HG02610 (cell line): Measurements from ENCODE around the gene FAT1.

Source experiments
- ATAC-seq: cut with Tn5 transposase; IDR thresholded peaks from one replicate; pipeline ENCODE4 v1.9.1; 2021; ENCODE audit warnings: mild to moderate bottlenecking, moderate library complexity; ENCODE audit not compliant: unreplicated experiment

Gene FAT1

GRCh38 chr4:186755550-186756519 lies 32.2 kb upstream of the FAT1 start:
- ATAC-seq, result no peak

- ATAC-seq, result no peak
These were observed 31.3 kb upstream of the FAT1 start for GRCh38 chr4:186754976-186755375.

- no peak for ATAC-seq
These were observed 28.7 kb upstream of the FAT1 start for GRCh38 chr4:186752325-186752724.

GRCh38 chr4:186749611-186750281 lies 26.1 kb upstream of the FAT1 start:
- no peak for ATAC-seq

- ATAC-seq, result no peak
These were observed 22.9 kb upstream of the FAT1 start for GRCh38 chr4:186746581-186746980.

GRCh38 chr4:186743261-186743660 lies 19.6 kb upstream of the FAT1 start:
- no peak for ATAC-seq

- no peak for ATAC-seq
These were observed 17.2 kb upstream of the FAT1 start for GRCh38 chr4:186740822-186741221.

DNA sequence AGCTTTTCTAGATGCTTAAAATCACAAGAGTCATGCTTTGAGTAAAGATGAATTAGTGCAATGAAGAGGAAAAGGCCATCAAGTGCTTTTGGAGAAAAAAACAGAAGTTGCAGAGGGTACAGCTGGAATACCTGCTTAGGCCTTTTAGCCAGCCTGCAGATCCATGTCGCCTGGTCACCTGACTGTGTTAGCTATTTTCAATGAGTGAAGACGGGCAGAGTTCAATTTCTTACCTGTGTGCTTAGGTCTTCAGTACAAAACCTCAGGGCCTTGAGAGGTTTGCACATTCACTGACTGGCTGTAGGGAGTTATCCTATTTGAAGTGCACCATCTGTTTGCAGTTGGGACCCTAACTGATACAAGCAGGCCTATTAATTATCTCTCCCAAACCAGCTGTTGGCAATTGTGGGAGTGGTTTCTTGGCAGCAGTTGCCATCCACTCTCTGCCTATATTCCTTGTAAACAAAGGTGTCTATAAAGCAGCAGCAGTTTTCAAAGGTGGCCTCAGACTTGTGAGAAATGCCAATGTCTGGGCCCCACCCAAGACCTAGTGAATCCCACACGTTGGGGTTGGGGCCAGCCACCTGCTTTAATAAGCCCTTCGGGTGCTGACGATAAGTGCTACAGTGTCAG lies 16.3 kb upstream of the FAT1 start:
- ATAC-seq, result no peak

GRCh38 chr4:186739317-186739716 lies 15.7 kb upstream of the FAT1 start:
- no peak for ATAC-seq

- no peak for ATAC-seq
These were observed 14.8 kb upstream of the FAT1 start for GRCh38 chr4:186738421-186738820.

- no peak for ATAC-seq
These were observed 13.8 kb upstream of the FAT1 start for GRCh38 chr4:186737427-186737826.

- no peak for ATAC-seq
These were observed 12.8 kb upstream of the FAT1 start for GRCh38 chr4:186736466-186736865.

DNA sequence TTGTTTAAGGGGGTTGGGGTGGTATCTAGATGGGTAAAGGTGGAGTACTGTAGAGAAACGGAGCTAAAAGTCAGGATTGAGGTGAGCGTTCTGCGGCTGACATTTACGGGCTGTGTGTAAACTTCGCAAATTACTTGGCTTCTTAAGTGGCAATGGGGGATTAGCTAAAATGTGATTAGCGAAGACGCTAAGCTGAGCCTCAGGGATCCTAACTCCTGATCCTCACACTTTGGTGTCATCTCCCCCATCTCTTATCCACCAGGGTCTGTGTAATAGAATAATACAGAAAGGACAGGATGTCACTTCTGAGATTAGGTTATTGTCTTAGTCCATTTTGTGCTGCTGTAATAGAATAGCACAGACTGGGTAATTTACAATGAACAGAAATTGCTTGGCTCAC lies 10.6 kb upstream of the FAT1 start:
- ATAC-seq, result no peak

GRCh38 chr4:186733778-186734177 lies 10.1 kb upstream of the FAT1 start:
- ATAC-seq, result no peak

GRCh38 chr4:186730621-186731020 lies 7.0 kb upstream of the FAT1 start:
- ATAC-seq, result no peak

GRCh38 chr4:186729856-186730255 lies 6.2 kb upstream of the FAT1 start:
- ATAC-seq, result no peak

DNA sequence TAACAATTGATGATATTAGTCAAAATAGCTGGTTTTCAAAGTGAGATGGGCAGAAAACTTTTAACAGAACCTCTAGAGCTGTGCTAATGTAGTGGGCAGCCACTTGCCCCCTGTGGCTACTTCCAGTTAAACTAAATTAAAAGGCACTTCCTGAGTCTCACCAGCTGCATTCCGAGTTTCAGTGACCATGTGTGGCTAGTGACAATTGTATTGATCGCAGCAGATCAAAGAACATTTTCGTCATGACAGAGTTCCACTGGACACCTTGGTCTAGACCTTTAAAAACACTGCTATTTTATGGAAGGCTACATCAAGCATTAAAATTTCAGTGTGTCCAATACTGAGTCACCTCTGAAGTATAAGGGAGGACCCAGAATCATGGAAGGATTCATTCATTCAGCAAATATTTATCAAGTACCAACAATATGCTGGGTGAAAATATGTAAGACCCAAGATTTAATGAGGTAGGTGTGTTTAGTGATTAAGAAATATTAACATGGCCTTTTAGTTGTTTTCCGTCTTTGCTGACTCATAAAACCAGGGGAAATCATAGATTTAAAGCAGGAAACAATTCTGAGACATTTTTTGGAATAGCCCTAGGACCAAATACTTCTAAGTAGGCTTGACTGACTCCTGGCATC lies 5.1 kb upstream of the FAT1 start:
- ATAC-seq, result no peak

DNA sequence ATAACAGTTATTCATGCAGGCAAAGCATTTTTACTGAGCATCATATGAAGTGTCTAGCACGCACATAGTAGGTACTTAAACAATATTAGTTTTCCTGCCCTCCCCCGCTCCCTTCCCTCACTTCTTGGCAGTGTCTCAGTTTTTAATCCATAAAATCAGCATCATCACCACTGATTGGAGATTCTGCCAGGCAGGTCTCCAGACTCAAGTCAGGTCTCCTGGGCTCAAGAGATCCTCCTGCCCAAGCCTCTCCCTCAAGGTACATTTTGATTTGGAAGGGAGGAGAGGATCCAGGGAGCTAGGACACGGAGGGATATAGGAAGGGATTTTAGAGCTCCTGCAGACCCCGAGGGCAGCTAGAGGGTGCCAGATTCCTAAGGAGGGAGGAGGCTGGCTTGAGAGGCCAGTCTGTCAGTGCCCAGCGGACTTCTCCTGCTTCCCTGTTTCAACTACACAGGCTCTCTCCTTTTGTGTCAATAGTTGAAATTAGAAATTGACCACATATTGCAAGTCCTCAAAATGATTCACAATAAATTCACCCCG lies 4.4 kb upstream of the FAT1 start:
- no peak for ATAC-seq

GRCh38 chr4:186727169-186727976 lies 3.7 kb upstream of the FAT1 start:
- ATAC-seq, result no peak
